Measurements from ENCODE around the gene SCEL. TPM values are rescaled to one million over a fixed set of nuclear protein-coding genes. Genes with fewer than 3 reads are reported as not detected.

The SCEL gene
- total RNA-seq, 1 experiment from 2014 or later = 1.3 TPM

DNA sequence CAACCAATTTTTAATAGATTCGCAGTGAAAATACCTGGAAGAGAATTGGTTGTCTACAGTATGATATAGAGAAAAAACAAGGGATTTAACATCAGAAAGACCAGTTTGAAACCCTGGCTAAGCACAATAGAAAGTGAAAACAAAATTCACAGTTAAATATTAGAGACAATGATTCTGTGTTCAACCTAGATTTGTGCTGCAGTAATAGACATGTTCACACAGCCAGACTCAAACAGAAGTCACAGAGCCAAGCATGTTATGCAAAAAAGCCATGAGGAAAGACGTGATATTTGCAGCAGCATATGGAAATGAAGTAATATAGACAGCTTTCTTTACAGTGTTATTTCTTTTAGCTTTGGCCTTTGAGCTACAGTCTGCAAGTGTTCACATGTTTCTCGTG, 48.1 kb downstream of the SCEL start:
- DNase-seq (ENCODE audit: unreplicated experiment) = no peak
- H3K27me3 Mint-ChIP-seq (ENCODE audit: insufficient read depth, unreplicated experiment) = peaks cover 11% of the 10 kb centered on the region
- H3K9me3 Mint-ChIP-seq (ENCODE audit: unreplicated experiment) = no peaks in the 10 kb centered on the region
- H3K4me1 Mint-ChIP-seq (ENCODE audit: insufficient read depth, unreplicated experiment) = no peaks in the 10 kb centered on the region
- intact Hi-C loops (cut with micrococcal nuclease) = no loop called here
- ChIA-PET POLR2A (no interaction called here), CTCF (interaction anchor here (1.1 to 2.0 kb wide), 2 partner anchors 9 to 11 kb away, joined by 4 to 9 read pairs; no protein-coding TSS in a partner anchor)
- no peaks in the 10 kb centered on the region for H3K36me3 Mint-ChIP-seq (ENCODE audit: insufficient read depth, unreplicated experiment)
- no TSS peak for BruUV-seq (replicated peaks)
- H3K27ac Mint-ChIP-seq (ENCODE audit: low read depth, unreplicated experiment) = no peak overlapping the region
- TF ChIP-seq CTCF (IDR thresholded peaks at IDR 0.05; ENCODE audit: unreplicated experiment) = no peak
- H3K4me3 Mint-ChIP-seq (ENCODE audit: unreplicated experiment) = no peak overlapping the region

- CTCF ChIA-PET = interaction anchor here (2.0 kb wide), 1 partner anchor 9 kb away, joined by 9 read pairs; no protein-coding TSS in a partner anchor
- Mint-ChIP-seq H3K36me3 (ENCODE audit: insufficient read depth, unreplicated experiment) (no peaks in the 10 kb centered on the region), H3K27ac (ENCODE audit: low read depth, unreplicated experiment) (no peak overlapping the region), H3K27me3 (ENCODE audit: insufficient read depth, unreplicated experiment) (peaks cover 6% of the 10 kb centered on the region), H3K4me1 (ENCODE audit: insufficient read depth, unreplicated experiment) (no peaks in the 10 kb centered on the region), H3K9me3 (ENCODE audit: unreplicated experiment) (no peaks in the 10 kb centered on the region), H3K4me3 (ENCODE audit: unreplicated experiment) (no peak overlapping the region)
- intact Hi-C loops (cut with micrococcal nuclease) = no loop called here
- no peak for TF ChIP-seq CTCF (IDR thresholded peaks at IDR 0.05; ENCODE audit: unreplicated experiment)
- POLR2A ChIA-PET = no interaction called here
- peak; percentile 54 for DNase-seq (ENCODE audit: unreplicated experiment)
- no TSS peak for BruUV-seq (replicated peaks)
Measured at GRCh38 chr13:77584106-77584505, 48.6 kb downstream of the SCEL start.

GRCh38 chr13:77595166-77595810, 59.8 kb downstream of the SCEL start:
- Mint-ChIP-seq H3K27me3 (ENCODE audit: insufficient read depth, unreplicated experiment) (peaks cover 20% of the 10 kb centered on the region), H3K4me3 (ENCODE audit: unreplicated experiment) (no peak overlapping the region), H3K27ac (ENCODE audit: low read depth, unreplicated experiment) (no peak overlapping the region), H3K36me3 (ENCODE audit: insufficient read depth, unreplicated experiment) (peaks cover 6% of the 10 kb centered on the region), H3K9me3 (ENCODE audit: unreplicated experiment) (no peaks in the 10 kb centered on the region), H3K4me1 (ENCODE audit: insufficient read depth, unreplicated experiment) (no peaks in the 10 kb centered on the region)
- ChIA-PET CTCF (interaction anchor here (1.1 to 1.6 kb wide), 4 partner anchors 9 to 103 kb away, joined by 4 read pairs; no protein-coding TSS in a partner anchor), POLR2A (no interaction called here)
- intact Hi-C loops (cut with micrococcal nuclease) = no loop called here
- BruUV-seq (replicated peaks) = no TSS peak
- no peak for DNase-seq (ENCODE audit: unreplicated experiment)
- no peak for TF ChIP-seq CTCF (IDR thresholded peaks at IDR 0.05; ENCODE audit: unreplicated experiment)

GRCh38 chr13:77596777-77597176, 61.3 kb downstream of the SCEL start:
- no peaks in the 10 kb centered on the region for H3K9me3 Mint-ChIP-seq (ENCODE audit: unreplicated experiment)
- no peak overlapping the region for H3K27ac Mint-ChIP-seq (ENCODE audit: low read depth, unreplicated experiment)
- POLR2A ChIA-PET = no interaction called here
- H3K27me3 Mint-ChIP-seq (ENCODE audit: insufficient read depth, unreplicated experiment) = peaks cover 20% of the 10 kb centered on the region
- no TSS peak for BruUV-seq (replicated peaks)
- H3K36me3 Mint-ChIP-seq (ENCODE audit: insufficient read depth, unreplicated experiment) = peaks cover 6% of the 10 kb centered on the region
- no peak for TF ChIP-seq CTCF (IDR thresholded peaks at IDR 0.05; ENCODE audit: unreplicated experiment)
- no peak for DNase-seq (ENCODE audit: unreplicated experiment)
- intact Hi-C loops (cut with micrococcal nuclease) = no loop called here
- CTCF ChIA-PET = interaction anchor here (0.6 kb wide), 1 partner anchor 1611 kb away, joined by 3 read pairs; no protein-coding TSS in a partner anchor
- H3K4me3 Mint-ChIP-seq (ENCODE audit: unreplicated experiment) = no peak overlapping the region
- no peaks in the 10 kb centered on the region for H3K4me1 Mint-ChIP-seq (ENCODE audit: insufficient read depth, unreplicated experiment)

All from MCF 10A (cell line).